Ammon's horn (tissue), 1 donor: Measurements from ENCODE around the gene CCND2.
A peak's percentile ranks its signal among the peaks of the same experiment; 100 is the strongest.
"Not testable (repeated sequence)": the region's sequence is repeated elsewhere in the genome, so short reads cannot be mapped to it uniquely, and the experiment has no call there.

Source experiments
- DNase-seq: peaks from one replicate; pipeline ENCODE4 v3.0.0-alpha.2; 2016; ENCODE audit warnings: low spot score

Gene CCND2

DNA sequence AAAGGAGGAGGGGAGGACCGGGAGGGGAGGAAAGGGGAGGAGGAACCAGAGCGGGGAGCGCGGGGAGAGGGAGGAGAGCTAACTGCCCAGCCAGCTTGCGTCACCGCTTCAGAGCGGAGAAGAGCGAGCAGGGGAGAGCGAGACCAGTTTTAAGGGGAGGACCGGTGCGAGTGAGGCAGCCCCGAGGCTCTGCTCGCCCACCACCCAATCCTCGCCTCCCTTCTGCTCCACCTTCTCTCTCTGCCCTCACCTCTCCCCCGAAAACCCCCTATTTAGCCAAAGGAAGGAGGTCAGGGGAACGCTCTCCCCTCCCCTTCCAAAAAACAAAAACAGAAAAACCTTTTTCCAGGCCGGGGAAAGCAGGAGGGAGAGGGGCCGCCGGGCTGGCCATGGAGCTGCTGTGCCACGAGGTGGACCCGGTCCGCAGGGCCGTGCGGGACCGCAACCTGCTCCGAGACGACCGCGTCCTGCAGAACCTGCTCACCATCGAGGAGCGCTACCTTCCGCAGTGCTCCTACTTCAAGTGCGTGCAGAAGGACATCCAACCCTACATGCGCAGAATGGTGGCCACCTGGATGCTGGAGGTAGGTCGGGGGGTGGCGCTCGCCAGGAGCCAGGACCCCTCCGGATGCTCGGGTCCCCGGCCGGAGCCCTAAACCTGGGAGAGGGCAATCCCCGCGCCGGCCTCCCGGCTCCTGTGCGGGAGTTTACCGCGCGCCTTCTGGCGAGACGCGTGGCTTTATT lies at the start of gene CCND2:
Gene CCND2 (plus strand): TSS at position 111 of the 744 bp plus-strand sequence. CDS start 279 bp downstream, at position 390.
- DNase-seq = peak; percentile 95

GRCh38 chr12:4224206-4224889 lies 49.2 kb upstream of the CCND2 start:
- DNase-seq = no peak

DNA sequence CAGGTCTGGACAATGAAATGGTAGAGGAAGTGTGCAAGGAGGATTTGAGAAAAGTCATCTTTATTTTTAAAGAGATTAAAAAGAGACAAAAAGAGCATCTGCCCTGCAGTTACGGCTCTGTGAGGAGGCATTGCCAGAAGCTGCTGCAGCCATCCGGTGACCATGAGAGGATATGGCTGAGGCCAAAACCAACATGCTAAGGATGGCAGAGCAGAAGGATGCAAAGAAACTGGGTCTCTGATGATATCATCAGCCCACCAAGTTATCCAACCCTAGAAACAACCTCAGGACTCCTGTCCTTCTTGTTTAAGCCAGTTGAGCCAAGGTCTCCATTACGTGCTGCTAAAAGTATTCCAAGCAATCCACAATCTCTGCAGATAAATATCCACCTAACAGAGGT lies 48.0 kb upstream of the CCND2 start:
- DNase-seq = no peak

- no peak for DNase-seq
Observed at GRCh38 chr12:4227046-4227445, 46.5 kb upstream of the CCND2 start.

- DNase-seq = no peak
Observed at GRCh38 chr12:4228122-4228580, 45.4 kb upstream of the CCND2 start.

DNA sequence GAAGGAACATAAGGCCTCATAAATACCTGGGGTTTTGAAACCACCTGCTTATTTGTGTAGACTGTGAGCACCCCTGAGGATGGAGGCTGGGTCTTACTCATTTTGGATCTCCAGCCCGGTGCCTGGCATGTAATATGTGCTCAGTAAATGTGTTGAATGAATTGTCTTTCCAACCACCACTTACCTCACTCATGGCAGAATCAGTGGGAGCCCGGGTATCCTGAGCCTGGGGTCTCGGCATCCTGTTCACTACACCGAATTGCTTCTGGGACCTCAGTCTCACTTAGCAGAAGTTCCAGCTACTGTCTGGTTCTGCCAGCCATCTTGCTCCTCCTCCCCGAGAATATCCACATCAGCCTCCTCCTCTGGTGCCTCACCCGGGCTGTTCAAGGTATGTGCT lies 43.0 kb upstream of the CCND2 start:
- no peak for DNase-seq

DNA sequence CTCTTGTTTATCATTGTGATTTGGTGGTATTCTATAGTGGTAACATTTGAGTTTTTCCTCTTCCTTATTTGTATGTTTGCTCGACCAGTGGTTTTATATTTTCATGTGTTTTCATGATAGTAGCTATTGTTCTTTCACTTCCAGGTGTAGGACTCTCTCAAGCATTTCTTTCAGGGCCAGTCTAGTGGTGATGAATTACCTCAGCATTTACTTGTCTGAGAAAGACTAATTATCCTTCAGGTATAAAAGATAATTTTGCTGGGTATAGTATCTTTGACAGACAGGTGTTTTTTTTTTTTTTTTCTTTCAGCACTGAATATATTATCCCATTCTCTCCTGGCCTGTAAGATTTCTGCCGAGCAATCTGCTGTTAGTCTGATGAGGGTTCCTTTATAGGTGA lies 35.0 kb upstream of the CCND2 start:
- no peak for DNase-seq

DNA sequence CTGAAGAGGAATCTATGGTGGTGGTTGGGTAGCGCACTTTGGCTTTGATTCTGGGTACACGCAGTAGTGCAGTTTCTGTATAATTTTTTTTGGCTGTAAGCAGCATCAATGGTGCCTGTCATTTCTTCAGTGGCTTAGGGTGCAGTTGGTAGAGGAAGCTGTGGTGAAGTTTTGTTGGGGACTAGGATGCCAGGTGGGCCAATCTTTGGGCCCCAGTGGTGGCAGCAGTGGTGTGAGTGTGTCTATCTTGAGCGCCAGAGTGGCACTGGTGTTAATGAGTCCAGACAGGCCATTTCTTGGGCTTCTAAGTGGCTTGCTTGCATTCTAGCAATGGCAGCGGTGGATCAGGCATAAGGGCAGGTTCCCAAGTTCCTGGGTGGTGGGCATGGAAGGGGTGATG lies 33.8 kb upstream of the CCND2 start:
- DNase-seq = no peak

DNA sequence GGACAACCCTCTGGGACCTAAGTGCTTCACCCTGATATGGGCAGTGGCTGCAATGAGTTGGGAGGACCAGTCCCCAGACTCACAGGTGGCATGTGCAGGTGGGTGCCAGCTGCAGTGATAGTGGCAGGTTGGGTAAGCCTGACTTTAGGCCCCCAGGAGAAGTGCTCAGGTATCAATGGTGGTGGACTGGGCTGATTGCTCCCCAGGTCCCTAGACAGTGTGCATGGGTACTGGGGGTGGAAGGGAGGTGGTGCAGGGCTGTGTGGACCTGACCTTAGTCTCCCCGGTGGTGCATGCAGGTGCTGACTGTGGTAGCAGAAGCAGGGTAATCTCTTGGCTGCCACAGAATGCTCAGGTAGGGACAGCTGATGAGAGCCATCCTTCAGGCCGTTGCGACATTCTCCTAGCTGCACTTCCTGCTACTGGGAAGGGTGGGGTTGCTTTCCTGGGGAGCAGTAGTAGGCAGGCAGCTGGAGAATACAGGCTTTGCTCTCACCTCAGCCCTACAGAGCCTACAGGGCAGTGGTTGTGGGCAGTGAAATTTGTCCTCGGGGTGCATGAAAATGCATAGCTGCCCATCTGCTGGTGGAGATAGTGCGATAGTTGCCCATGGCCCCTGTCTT lies 33.3 kb upstream of the CCND2 start:
- no peak for DNase-seq

- DNase-seq = no peak
Observed at GRCh38 chr12:4240981-4241380, 32.6 kb upstream of the CCND2 start.

DNA sequence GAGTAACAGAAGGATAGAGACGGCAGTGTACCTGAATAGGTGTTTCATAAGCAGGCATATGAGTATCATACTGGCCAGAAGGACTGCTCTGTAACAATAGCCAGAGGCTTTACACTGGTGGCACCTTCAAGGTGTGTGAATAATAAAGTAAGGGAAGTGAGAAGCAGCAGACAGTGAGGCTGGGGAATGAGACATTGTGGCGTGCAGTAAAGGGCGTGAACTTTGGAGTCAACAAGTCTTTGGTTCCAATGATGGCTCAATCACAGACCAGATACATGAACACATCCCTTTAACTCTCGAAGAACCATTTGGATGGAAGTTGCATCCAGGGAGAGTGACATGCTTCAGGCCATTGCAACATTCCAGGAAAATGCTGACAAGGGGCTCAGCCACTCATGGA lies 32.0 kb upstream of the CCND2 start:
- no peak for DNase-seq

GRCh38 chr12:4242595-4242994 lies 31.0 kb upstream of the CCND2 start:
- DNase-seq = no peak

GRCh38 chr12:4243091-4243490 lies 30.5 kb upstream of the CCND2 start:
- no peak for DNase-seq

- DNase-seq = not testable (repeated sequence)
Observed at GRCh38 chr12:4243491-4244100, 30.0 kb upstream of the CCND2 start.

- no peak for DNase-seq
Observed at GRCh38 chr12:4244868-4245267, 28.7 kb upstream of the CCND2 start.

- DNase-seq = no peak
Observed at GRCh38 chr12:4245446-4245845, 28.1 kb upstream of the CCND2 start.

- peak; percentile 14 for DNase-seq
Observed at GRCh38 chr12:4246116-4246515, 27.4 kb upstream of the CCND2 start.

GRCh38 chr12:4250691-4251090 lies 22.9 kb upstream of the CCND2 start:
- no peak for DNase-seq

DNA sequence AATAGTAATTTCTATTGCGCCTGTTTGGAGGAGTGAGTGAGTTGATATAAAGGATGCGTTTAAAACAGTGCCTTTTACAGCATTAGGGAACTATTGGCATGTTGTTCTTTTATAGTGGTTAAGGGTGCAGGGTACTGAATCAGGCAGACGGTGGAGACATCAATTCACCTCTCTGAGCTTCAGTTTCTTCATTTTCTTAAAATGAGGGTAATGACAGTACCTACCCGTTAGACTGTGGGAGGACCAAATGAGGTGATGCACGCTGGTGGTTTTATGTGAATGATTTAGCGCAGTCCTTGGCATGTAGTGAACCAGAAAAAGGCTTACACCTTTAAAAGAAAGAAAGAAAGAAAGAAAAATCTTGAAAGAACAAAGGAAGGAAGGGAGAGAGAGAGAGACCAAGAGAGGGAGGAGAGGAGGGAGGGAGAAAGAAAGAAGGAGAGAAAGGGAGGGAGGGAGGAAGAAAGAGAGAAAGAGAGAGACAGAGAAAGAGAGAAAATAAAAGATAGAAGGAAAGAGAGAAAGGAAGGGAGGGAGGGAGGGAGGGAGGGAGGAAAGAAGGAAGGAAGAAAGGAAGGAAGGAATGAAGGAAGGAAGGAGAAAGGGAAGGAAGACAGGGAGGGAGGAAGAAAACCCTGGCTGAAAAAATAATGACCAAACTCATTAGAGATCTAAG lies 22.2 kb upstream of the CCND2 start:
- no peak for DNase-seq

GRCh38 chr12:4251967-4252366 lies 21.6 kb upstream of the CCND2 start:
- no peak for DNase-seq

DNA sequence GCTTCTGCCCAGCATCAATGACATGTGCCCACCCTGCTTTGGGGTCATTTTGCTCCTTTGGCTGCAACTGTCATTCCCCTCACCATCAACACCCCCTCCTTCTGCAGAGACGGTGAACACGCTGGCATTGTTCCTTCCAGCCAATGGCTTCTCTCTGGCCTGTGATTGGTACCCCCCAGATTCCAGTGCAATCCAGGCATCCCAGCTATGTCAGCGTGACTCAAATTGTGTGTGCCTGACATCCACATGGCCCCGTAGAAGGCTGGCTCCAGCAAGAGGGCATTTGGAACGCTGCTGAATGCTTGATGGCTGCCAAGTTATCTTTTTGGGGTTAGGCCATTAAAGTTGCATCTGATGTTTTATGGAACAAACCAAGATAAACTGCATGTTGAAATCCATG lies 21.0 kb upstream of the CCND2 start:
- no peak for DNase-seq
